ENCODE data around the gene ZNF492. TPM values are rescaled to one million over a fixed set of nuclear protein-coding genes. Genes with fewer than 3 reads are reported as not detected.

ZNF492 gene
- total RNA-seq, 1 donor from 2014 or later: not detected

DNA sequence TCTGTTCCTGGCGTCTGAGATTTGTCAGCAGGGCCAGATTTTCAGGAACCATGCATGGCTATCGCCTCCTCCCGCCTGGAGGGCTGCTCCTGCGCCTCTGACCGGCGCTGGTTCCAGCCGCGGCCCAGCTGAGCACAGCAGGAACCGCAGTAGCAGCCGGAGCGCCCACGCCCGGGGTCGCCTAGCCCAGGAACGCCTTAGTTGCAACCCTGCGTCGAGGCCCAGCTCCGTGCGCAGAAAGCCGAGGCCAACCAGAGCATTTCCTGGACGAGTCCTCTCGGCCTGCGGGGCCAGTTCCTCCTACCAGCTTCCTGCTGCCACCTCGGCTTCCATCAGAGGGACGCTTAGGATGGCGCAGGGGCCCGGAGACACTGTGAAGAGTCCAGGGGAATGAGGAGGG lies 74.9 kb downstream of the ZNF492 start:
- H3K9me3 Mint-ChIP-seq (ENCODE audit: low read depth): peaks cover 27% of the 10 kb centered on the region
- TF ChIP-seq, protein P1, sequence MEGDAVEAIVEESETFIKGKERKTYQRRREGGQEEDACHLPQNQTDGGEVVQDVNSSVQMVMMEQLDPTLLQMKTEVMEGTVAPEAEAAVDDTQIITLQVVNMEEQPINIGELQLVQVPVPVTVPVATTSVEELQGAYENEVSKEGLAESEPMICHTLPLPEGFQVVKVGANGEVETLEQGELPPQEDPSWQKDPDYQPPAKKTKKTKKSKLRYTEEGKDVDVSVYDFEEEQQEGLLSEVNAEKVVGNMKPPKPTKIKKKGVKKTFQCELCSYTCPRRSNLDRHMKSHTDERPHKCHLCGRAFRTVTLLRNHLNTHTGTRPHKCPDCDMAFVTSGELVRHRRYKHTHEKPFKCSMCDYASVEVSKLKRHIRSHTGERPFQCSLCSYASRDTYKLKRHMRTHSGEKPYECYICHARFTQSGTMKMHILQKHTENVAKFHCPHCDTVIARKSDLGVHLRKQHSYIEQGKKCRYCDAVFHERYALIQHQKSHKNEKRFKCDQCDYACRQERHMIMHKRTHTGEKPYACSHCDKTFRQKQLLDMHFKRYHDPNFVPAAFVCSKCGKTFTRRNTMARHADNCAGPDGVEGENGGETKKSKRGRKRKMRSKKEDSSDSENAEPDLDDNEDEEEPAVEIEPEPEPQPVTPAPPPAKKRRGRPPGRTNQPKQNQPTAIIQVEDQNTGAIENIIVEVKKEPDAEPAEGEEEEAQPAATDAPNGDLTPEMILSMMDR (IDR thresholded peaks at IDR 0.05): no peak
- H3K4me1 Mint-ChIP-seq (ENCODE audit: low read depth): no peaks in the 10 kb centered on the region
- H3K27me3 Mint-ChIP-seq (ENCODE audit: low read depth): no peaks in the 10 kb centered on the region
- H3K4me3 Mint-ChIP-seq (ENCODE audit: unreplicated experiment): no peak overlapping the region
- DNase-seq (ENCODE audit: low spot score): no peak
- no peak overlapping the region for H3K27ac Mint-ChIP-seq (ENCODE audit: unreplicated experiment)
- H3K36me3 Mint-ChIP-seq (ENCODE audit: low read depth): no peaks in the 10 kb centered on the region

Other genes starting within 250 kb of the ZNF492 start
- not detected in 3 replicates for gene ZNF98, start 212.0 kb upstream of the ZNF492 start, total RNA-seq
- not detected in 3 replicates for gene ZNF99, start 149.8 kb downstream of the ZNF492 start, total RNA-seq
- not detected in 3 replicates for gene ZNF723, start 198.0 kb downstream of the ZNF492 start, total RNA-seq

Measured in chondrocyte (in vitro differentiated cells).